ENCODE measurements around the gene CGB1. TPM values are rescaled to one million over a fixed set of nuclear protein-coding genes. Genes with fewer than 3 reads are reported as not detected.

The CGB1 gene
- total and polyA plus RNA-seq, 2 of the 13 experiments (the other 11 are each of a cell fraction or from before 2014, with no cell fraction given), result not detected

DNA sequence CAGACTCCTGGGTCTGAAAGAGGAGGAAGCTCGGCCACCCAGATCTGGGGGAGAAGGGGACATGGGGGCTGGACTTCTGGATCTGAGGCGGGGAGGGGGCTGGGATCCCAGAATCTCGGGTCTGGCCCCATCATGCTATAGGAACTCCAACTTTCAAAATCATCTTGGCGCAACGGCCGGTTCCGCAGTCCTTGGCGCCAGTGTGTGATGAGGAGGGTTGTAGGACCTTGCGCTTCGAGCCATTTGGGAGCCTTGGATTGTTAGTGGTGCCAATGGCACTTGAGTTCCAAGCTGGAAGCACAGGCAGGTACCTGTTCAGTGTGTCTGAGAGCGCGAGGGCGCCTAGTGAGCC lies 42.7 kb downstream of the CGB1 start (continued):
- TF ChIP-seq, protein P1, sequence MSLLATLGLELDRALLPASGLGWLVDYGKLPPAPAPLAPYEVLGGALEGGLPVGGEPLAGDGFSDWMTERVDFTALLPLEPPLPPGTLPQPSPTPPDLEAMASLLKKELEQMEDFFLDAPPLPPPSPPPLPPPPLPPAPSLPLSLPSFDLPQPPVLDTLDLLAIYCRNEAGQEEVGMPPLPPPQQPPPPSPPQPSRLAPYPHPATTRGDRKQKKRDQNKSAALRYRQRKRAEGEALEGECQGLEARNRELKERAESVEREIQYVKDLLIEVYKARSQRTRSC (CRISPR knock-in tag; IDR thresholded peaks at IDR 0.05; ENCODE audit: low read depth), result 0 out of 2 replicates have a peak, but pooled peaks have one; percentile 17
- no peak for TF ChIP-seq ZNF205 (CRISPR knock-in tag; IDR thresholded peaks at IDR 0.05)
- TF ChIP-seq SPEN (CRISPR knock-in tag; IDR thresholded peaks at IDR 0.05; ENCODE audit: low read depth), result 0 out of 2 replicates have a peak, but pooled peaks have one; percentile 5
- 0 out of 2 replicates have a peak, but pooled peaks have one; percentile 28 for TF ChIP-seq ZNF337 (CRISPR knock-in tag; IDR thresholded peaks at IDR 0.05; ENCODE audit: borderline replicate concordance, low read depth)

DNA sequence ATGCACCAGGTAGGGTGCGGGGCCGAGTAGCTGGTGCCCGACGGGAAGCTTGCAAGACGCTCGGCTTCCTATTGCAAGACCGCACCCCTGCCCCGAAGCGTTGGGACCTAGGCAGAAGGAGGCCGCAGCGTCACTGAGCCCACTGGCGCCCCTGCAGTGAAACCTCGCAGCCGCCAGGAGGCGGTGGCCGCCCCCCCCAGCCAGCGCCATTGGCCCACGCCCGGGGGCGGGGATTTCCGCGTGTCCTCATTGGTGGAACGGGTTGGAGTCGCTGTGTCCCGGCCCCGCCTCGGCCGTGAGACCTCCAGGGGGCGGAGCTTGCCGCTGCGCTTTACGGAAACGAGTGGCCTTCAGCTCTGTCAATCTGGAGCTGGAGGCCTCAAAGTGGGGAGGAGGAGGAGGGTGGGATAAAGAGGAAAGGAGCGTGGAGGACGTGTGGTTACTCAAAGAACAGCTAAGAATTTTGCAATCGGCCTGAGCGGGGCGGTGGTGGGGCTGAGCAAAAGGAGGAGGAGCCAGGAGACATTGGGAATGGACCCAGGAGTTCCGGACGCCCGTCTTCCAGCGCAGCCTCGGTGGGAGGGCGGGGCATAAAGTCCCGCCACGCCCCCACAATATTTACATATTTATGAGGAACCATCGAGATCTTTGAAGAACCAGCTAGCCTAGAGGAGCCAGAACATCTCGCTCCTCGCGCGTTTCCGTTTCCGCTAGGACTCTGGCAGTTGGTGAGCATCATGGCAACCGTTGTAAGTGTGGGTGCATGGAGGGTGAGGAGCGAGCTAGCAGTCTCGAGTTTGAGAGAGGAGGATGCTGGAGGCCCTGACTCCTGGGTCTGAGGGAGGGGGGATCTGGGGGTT lies 43.3 kb downstream of the CGB1 start, which contains the start of the genes GYS1 and RUVBL2:
TSS of gene GYS1 (minus strand) at position 135 of the 860 bp plus-strand sequence. CDS start 197 bp downstream, outside the sequence.
TSS of gene RUVBL2 (plus strand) at position 713 of the 860 bp plus-strand sequence. CDS start at position 738, 25 bp downstream.
- peak within 1 kb of the TSS; percentile 85 for H3K9ac ChIP-seq (ENCODE audit: insufficient read depth, low read depth, low read length)
- H3K9me3 ChIP-seq (ENCODE audit: low read length), result no peaks in the 10 kb centered on the region
- no TSS peak for BruUV-seq (replicated peaks)
- ATAC-seq (peak; percentile 90), DNase-seq (ENCODE audit: low spot score) (peak; percentile 99), FAIRE-seq (peak; percentile 98)
- peak within 1 kb of the TSS; percentile 80 for H3K27ac ChIP-seq (ENCODE audit: extremely low read length, insufficient read depth, low read length)
- H3K4me3 ChIP-seq (replicated peaks in 1 of 3; ENCODE audit: insufficient read depth in 1 of 3, low read depth in 2 of 3, low read length in 3 of 3), result peak within 1 kb of the TSS; percentile 90 to 98 (median 98)
- CTCF ChIA-PET (ENCODE audit: low intra/inter-chr PET ratio, low total read pairs), result no interaction called here
- POLR2A ChIA-PET, result interaction anchor here (0.5 to 3.7 kb wide), 35 partner anchors 9 to 683 kb away, joined by 3 to 57 read pairs (median 5); partner anchors contain the start of genes ALDH16A1, BAX, FTL and HRC
- H3K27me3 ChIP-seq (ENCODE audit: control insufficient read depth in 1 of 2, insufficient read depth in 2 of 2, low read length in 2 of 2), result no peaks in the 10 kb centered on the region; a peak in 1 of 5 replicates
- H2AFZ ChIP-seq (ENCODE audit: low read length), result peak within 1 kb of the TSS; percentile 29
- H3K4me1 ChIP-seq (ENCODE audit: insufficient read depth, low read length), result peaks cover 41% of the 10 kb centered on the region
- intact Hi-C loops (cut with micrococcal nuclease; ENCODE audit: unreplicated experiment) (no loop called here), in situ Hi-C loops (cut with HindIII; ENCODE audit: extremely low pct_ligation_motif_present, low pct_unique_long_range_greater_than_20kb) (no loop called here)
- H3K79me2 ChIP-seq (ENCODE audit: insufficient read depth, low read length), result peaks cover 59% of the 10 kb centered on the region
- H3K36me3 ChIP-seq (replicated peaks in 1 of 2; ENCODE audit: control insufficient read depth in 1 of 2, insufficient read depth in 2 of 2, low read length in 2 of 2), result peaks cover 4 to 10% of the 10 kb centered on the region in 2 experiments; a peak in 4 of 5 replicates
- no peaks in the 10 kb centered on the region for H4K20me1 ChIP-seq (ENCODE audit: insufficient read depth, low read length)
- WGBS (ENCODE audit: low lambda C conversion rate), result 1% methylated on average over 21 of the region's 56 CpGs
- H3K4me2 ChIP-seq (ENCODE audit: low read depth, low read length), result peak within 1 kb of the TSS; percentile 93
- TF ChIP-seq ZNF264 (CRISPR knock-in tag; IDR thresholded peaks at IDR 0.05) (no peak), ZNF501 (CRISPR knock-in tag; IDR thresholded peaks at IDR 0.05) (peak; percentile 16), PITX1 (CRISPR knock-in tag; IDR thresholded peaks at IDR 0.05) (peak; percentile 46), YEATS2 (CRISPR knock-in tag; IDR thresholded peaks at IDR 0.05; ENCODE audit: borderline replicate concordance) (peak; percentile 60; the same call in 1 of the 2 replicates), SRY (CRISPR knock-in tag; IDR thresholded peaks at IDR 0.05) (no peak), ZNF263 (CRISPR knock-in tag; IDR thresholded peaks at IDR 0.05) (peak; percentile 67)
- TF ChIP-seq, protein P2, sequence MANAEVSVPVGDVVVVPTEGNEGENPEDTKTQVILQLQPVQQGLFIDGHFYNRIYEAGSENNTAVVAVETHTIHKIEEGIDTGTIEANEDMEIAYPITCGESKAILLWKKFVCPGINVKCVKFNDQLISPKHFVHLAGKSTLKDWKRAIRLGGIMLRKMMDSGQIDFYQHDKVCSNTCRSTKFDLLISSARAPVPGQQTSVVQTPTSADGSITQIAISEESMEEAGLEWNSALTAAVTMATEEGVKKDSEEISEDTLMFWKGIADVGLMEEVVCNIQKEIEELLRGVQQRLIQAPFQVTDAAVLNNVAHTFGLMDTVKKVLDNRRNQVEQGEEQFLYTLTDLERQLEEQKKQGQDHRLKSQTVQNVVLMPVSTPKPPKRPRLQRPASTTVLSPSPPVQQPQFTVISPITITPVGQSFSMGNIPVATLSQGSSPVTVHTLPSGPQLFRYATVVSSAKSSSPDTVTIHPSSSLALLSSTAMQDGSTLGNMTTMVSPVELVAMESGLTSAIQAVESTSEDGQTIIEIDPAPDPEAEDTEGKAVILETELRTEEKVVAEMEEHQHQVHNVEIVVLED (CRISPR knock-in tag; IDR thresholded peaks at IDR 0.05; ENCODE audit: borderline replicate concordance), result peak; percentile 70
- TF ChIP-seq, protein P3, sequence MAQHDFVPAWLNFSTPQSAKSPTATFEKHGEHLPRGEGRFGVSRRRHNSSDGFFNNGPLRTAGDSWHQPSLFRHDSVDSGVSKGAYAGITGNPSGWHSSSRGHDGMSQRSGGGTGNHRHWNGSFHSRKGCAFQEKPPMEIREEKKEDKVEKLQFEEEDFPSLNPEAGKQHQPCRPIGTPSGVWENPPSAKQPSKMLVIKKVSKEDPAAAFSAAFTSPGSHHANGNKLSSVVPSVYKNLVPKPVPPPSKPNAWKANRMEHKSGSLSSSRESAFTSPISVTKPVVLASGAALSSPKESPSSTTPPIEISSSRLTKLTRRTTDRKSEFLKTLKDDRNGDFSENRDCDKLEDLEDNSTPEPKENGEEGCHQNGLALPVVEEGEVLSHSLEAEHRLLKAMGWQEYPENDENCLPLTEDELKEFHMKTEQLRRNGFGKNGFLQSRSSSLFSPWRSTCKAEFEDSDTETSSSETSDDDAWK (CRISPR knock-in tag; IDR thresholded peaks at IDR 0.05), result no peak
- TF ChIP-seq, protein P4, sequence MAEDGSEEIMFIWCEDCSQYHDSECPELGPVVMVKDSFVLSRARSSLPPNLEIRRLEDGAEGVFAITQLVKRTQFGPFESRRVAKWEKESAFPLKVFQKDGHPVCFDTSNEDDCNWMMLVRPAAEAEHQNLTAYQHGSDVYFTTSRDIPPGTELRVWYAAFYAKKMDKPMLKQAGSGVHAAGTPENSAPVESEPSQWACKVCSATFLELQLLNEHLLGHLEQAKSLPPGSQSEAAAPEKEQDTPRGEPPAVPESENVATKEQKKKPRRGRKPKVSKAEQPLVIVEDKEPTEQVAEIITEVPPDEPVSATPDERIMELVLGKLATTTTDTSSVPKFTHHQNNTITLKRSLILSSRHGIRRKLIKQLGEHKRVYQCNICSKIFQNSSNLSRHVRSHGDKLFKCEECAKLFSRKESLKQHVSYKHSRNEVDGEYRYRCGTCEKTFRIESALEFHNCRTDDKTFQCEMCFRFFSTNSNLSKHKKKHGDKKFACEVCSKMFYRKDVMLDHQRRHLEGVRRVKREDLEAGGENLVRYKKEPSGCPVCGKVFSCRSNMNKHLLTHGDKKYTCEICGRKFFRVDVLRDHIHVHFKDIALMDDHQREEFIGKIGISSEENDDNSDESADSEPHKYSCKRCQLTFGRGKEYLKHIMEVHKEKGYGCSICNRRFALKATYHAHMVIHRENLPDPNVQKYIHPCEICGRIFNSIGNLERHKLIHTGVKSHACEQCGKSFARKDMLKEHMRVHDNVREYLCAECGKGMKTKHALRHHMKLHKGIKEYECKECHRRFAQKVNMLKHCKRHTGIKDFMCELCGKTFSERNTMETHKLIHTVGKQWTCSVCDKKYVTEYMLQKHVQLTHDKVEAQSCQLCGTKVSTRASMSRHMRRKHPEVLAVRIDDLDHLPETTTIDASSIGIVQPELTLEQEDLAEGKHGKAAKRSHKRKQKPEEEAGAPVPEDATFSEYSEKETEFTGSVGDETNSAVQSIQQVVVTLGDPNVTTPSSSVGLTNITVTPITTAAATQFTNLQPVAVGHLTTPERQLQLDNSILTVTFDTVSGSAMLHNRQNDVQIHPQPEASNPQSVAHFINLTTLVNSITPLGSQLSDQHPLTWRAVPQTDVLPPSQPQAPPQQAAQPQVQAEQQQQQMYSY (CRISPR knock-in tag; IDR thresholded peaks at IDR 0.05), result no peak
